Panc1 (cell line): ENCODE measurements around the gene CSMD2. TPM values are rescaled to one million over a fixed set of nuclear protein-coding genes. Genes with fewer than 3 reads are reported as not detected.

Source experiments
- ATAC-seq: fragments of 200-7000 bp; cut with Tn5 transposase; 2 replicates; pipeline ENCODE4 v1.9.1; 2020; ENCODE audit warnings: mild to moderate bottlenecking, moderate library complexity
- BruUV-seq: library from RNA; stranded (reverse); fragments of 400-500 nt; replicated peaks from 2 replicates; lab custom pipeline; 2021; lab: Mats Ljungman, UMichigan
- CTCF ChIA-PET: fragments of 300-600 bp; sonication (Branson Sonifier 250); formaldehyde crosslinking; loops from one replicate; lab custom pipeline; 2022; ENCODE audit warnings: antibody characterized with exemption; lab: Charles Lee
- POLR2A ChIA-PET: fragments of 300-600 bp; sonication (Branson Sonifier 250); formaldehyde crosslinking; loops from one replicate; lab custom pipeline; 2022; ENCODE audit warnings: antibody characterized with exemption; lab: Charles Lee
- DNase-seq: peaks from one replicate; pipeline ENCODE4 v3.0.0-alpha.2; 2010; ENCODE audit warnings: low read depth, low spot score
- H3K27ac ChIP-seq: 2 replicates; pipeline ENCODE4 v1.5.1; 2011; ENCODE audit warnings: mild to moderate bottlenecking, low read length, inconsistent platforms
- H3K27me3 ChIP-seq: fragments of 200-500 bp; sonication (Bioruptor generic); 2 replicates; pipeline ENCODE4 v1.6.0; 2014; ENCODE audit warnings: low read length, inconsistent platforms; ENCODE audit not compliant: control insufficient read depth, insufficient read depth
- H3K36me3 ChIP-seq: fragments of 200-500 bp; sonication (Bioruptor generic); 2 replicates; pipeline ENCODE4 v1.5.1; 2014; ENCODE audit warnings: inconsistent platforms, mild to moderate bottlenecking, low read length, moderate library complexity; ENCODE audit not compliant: control insufficient read depth, insufficient read depth
- H3K4me1 ChIP-seq: 2 replicates; pipeline ENCODE4 v1.5.1; 2011; ENCODE audit warnings: inconsistent platforms, mild to moderate bottlenecking, low read length, moderate library complexity; ENCODE audit not compliant: control insufficient read depth, insufficient read depth
- H3K4me3 ChIP-seq, 2 experiments: 2 replicates each; pipeline ENCODE4 v1.5.1; 2011 to 2012; ENCODE audit warnings: low read depth in 2 of 2, low read length in 2 of 2, mild to moderate bottlenecking in 2 of 2, inconsistent platforms in 1 of 2, moderate library complexity in 1 of 2
- H3K9me3 ChIP-seq: fragments of 200-500 bp; sonication (Bioruptor generic); 2 replicates; pipeline ENCODE4 v1.5.1; 2014; ENCODE audit warnings: low read depth, mild to moderate bottlenecking, inconsistent platforms, low read length, moderate library complexity; ENCODE audit not compliant: control insufficient read depth, insufficient read depth
- CTCF ChIP-seq: fragments of 450-650 bp; IDR thresholded peaks from 2 replicates; pipeline ENCODE4 v1.5.1; 2017; ENCODE audit warnings: mild to moderate bottlenecking
- POLR2AphosphoS5 ChIP-seq: IDR thresholded peaks from 2 replicates; pipeline ENCODE4 v1.6.1; 2012; ENCODE audit warnings: mild to moderate bottlenecking, low read depth, low read length, moderate library complexity
- REST ChIP-seq, 2 experiments: IDR thresholded peaks; 2 replicates each; pipeline ENCODE4 v1.6.1; 2011 to 2012; ENCODE audit warnings: low read depth in 2 of 2, control low read depth in 1 of 2, low read length in 1 of 2, mild to moderate bottlenecking in 1 of 2, moderate library complexity in 1 of 2; ENCODE audit not compliant: insufficient read depth in 1 of 2
- SIN3A ChIP-seq: IDR thresholded peaks from 2 replicates; pipeline ENCODE4 v1.6.1; 2012; ENCODE audit warnings: low read depth, mild to moderate bottlenecking, low read length, moderate library complexity, borderline replicate concordance; ENCODE audit not compliant: insufficient read depth
- TCF7L2 ChIP-seq: IDR thresholded peaks from 2 replicates; pipeline ENCODE4 v1.6.1; 2011; ENCODE audit warnings: mild to moderate bottlenecking, low read depth, low read length, inconsistent platforms
- in situ Hi-C: cut with HindIII; loops from 2 replicates; pipeline ENCODE4 v1.10.0; 2016; ENCODE audit warnings: low sequenced_read_pairs, low pct_unique_long_range_greater_than_20kb
- intact Hi-C: fragments of 100-400 bp; cut with micrococcal nuclease; formaldehyde crosslinking; loops from one replicate; pipeline ENCODE4 v1.10.0; 2022; ENCODE audit not compliant: unreplicated experiment
- total RNA-seq: library from RNA; stranded (reverse); gene quantifications from one replicate; pipeline ENCODE4 v1.2.1, GENCODE V29; 2021; ENCODE audit not compliant: unreplicated experiment

CSMD2 gene
- total RNA-seq, 1 experiment from 2014 or later = not detected

- in situ Hi-C loops = no loop called here
- POLR2A ChIA-PET = no interaction called here
Observed at GRCh38 chr1:33466159-33466558, 698.9 kb downstream of the CSMD2 start.

GRCh38 chr1:33465316-33465715 lies 699.7 kb downstream of the CSMD2 start:
- ATAC-seq (no peak), DNase-seq (no peak)
- in situ Hi-C loops (no loop called here), intact Hi-C loops (no loop called here)
- ChIA-PET CTCF (no interaction called here), POLR2A (no interaction called here)
- Histone ChIP-seq H3K4me1 (no peaks in the 10 kb centered on the region), H3K4me3 (no peak overlapping the region), H3K27ac (no peak overlapping the region), H3K9me3 (no peaks in the 10 kb centered on the region), H3K27me3 (no peaks in the 10 kb centered on the region), H3K36me3 (no peaks in the 10 kb centered on the region)
- no TSS peak for BruUV-seq
- TF ChIP-seq TCF7L2 (no peak), REST (IDR thresholded peaks at IDR 0.05; ENCODE audit: insufficient read depth in 1 of 2, low read depth in 2 of 2, low read length in 1 of 2) (no peak), POLR2AphosphoS5 (no peak), CTCF (no peak), SIN3A (no peak)

More at GRCh38 chr1:33466159-33466558, 698.9 kb downstream of the CSMD2 start:
- no peak for TF ChIP-seq SIN3A
- TF ChIP-seq REST (IDR thresholded peaks at IDR 0.05; ENCODE audit: insufficient read depth in 1 of 2, low read depth in 2 of 2, low read length in 1 of 2) = no peak
- no peak for TF ChIP-seq CTCF
- TF ChIP-seq POLR2AphosphoS5 = no peak
- no peak for TF ChIP-seq TCF7L2
- intact Hi-C loops = no loop called here
- H3K4me3 ChIP-seq = no peak overlapping the region
- no peak overlapping the region for H3K27ac ChIP-seq
- DNase-seq = no peak
- H3K9me3 ChIP-seq = no peaks in the 10 kb centered on the region
- no TSS peak for BruUV-seq
- H3K4me1 ChIP-seq = no peaks in the 10 kb centered on the region
- no peaks in the 10 kb centered on the region for H3K27me3 ChIP-seq
- CTCF ChIA-PET = interaction anchor here (0.6 kb wide), 1 partner anchor 572 kb away, joined by 3 read pairs; no protein-coding TSS in a partner anchor
- no peaks in the 10 kb centered on the region for H3K36me3 ChIP-seq
- no peak for ATAC-seq
